NCI-H146 treated with DMSO at 0.1 percent for 48 hours (cell line): ENCODE data around the gene GLDN.

Experiments
- DNase-seq: peaks from one replicate; lab custom pipeline; 2025; ENCODE audit not compliant: unreplicated experiment; lab: John Stamatoyannopoulos, UW

GLDN gene

GRCh38 chr15:51356147-51356546, 14.7 kb downstream of the GLDN start:
- no peak for DNase-seq

GRCh38 chr15:51356983-51357382, 15.5 kb downstream of the GLDN start:
- DNase-seq: no peak

GRCh38 chr15:51359981-51360380, 18.5 kb downstream of the GLDN start:
- DNase-seq: no peak

- no peak for DNase-seq
These were observed 21.9 kb downstream of the GLDN start for GRCh38 chr15:51363383-51363782.

GRCh38 chr15:51365417-51365816, 24.0 kb downstream of the GLDN start:
- no peak for DNase-seq

GRCh38 chr15:51366071-51366470, 24.6 kb downstream of the GLDN start:
- DNase-seq: no peak

- DNase-seq: no peak
These were observed 25.5 kb downstream of the GLDN start for GRCh38 chr15:51366920-51367319.

- DNase-seq: peak; percentile 26
These were observed 26.0 kb downstream of the GLDN start for GRCh38 chr15:51367322-51367976.

- DNase-seq: no peak
These were observed 26.9 kb downstream of the GLDN start for GRCh38 chr15:51368307-51368706.

- DNase-seq: no peak
These were observed 27.4 kb downstream of the GLDN start for GRCh38 chr15:51368751-51369450.

GRCh38 chr15:51369451-51369761, 28.0 kb downstream of the GLDN start:
- no peak for DNase-seq

- no peak for DNase-seq
These were observed 29.8 kb downstream of the GLDN start for GRCh38 chr15:51371266-51371665.

GRCh38 chr15:51374131-51374530, 32.7 kb downstream of the GLDN start:
- DNase-seq: peak; percentile 94

GRCh38 chr15:51375966-51376640, 34.6 kb downstream of the GLDN start:
- no peak for DNase-seq

- DNase-seq: no peak
These were observed 35.8 kb downstream of the GLDN start for GRCh38 chr15:51377038-51377786.

- DNase-seq: no peak
These were observed 37.0 kb downstream of the GLDN start for GRCh38 chr15:51378406-51378805.

GRCh38 chr15:51379390-51379789, 37.9 kb downstream of the GLDN start:
- no peak for DNase-seq

GRCh38 chr15:51380999-51381806, 39.7 kb downstream of the GLDN start:
- DNase-seq: peak; percentile 79

GRCh38 chr15:51382787-51383186, 41.3 kb downstream of the GLDN start:
- peak; percentile 9 for DNase-seq

- no peak for DNase-seq
These were observed 44.6 kb downstream of the GLDN start for GRCh38 chr15:51386029-51386428.

GRCh38 chr15:51386486-51386885, 45.0 kb downstream of the GLDN start:
- no peak for DNase-seq
